Activated CD4-positive, CD25-positive, alpha-beta regulatory T cell (primary cell): ENCODE measurements around the gene MFNG.
A peak's percentile ranks its signal among the peaks of the same experiment; 100 is the strongest.

Source experiments
- DNase-seq, 4 experiments: peaks; one replicate each; lab custom pipeline; 2025; lab: John Stamatoyannopoulos, UW

Gene MFNG

GRCh38 chr22:37511395-37512104, 25.4 kb upstream of the MFNG start:
- DNase-seq, result no peak

GRCh38 chr22:37510091-37510490, 23.9 kb upstream of the MFNG start:
- DNase-seq, result no peak

- no peak for DNase-seq
Measured at GRCh38 chr22:37509059-37509860, 23.1 kb upstream of the MFNG start.

GRCh38 chr22:37508431-37508992, 22.3 kb upstream of the MFNG start:
- DNase-seq, result no peak

- no peak for DNase-seq
Measured at GRCh38 chr22:37507731-37508130, 21.5 kb upstream of the MFNG start.

- DNase-seq, result no peak
Measured at GRCh38 chr22:37505989-37506388, 19.8 kb upstream of the MFNG start.

GRCh38 chr22:37505565-37505964, 19.4 kb upstream of the MFNG start:
- no peak for DNase-seq

- no peak for DNase-seq
Measured at GRCh38 chr22:37504964-37505363, 18.8 kb upstream of the MFNG start.

GRCh38 chr22:37503850-37504249, 17.7 kb upstream of the MFNG start:
- no peak for DNase-seq

- DNase-seq, result no peak
Measured at GRCh38 chr22:37503183-37503683, 17.0 kb upstream of the MFNG start.

GRCh38 chr22:37502342-37503182, 16.4 kb upstream of the MFNG start:
- no peak for DNase-seq

- DNase-seq, result no peak
Measured at GRCh38 chr22:37501610-37502341, 15.6 kb upstream of the MFNG start.

- DNase-seq, result no peak
Measured at GRCh38 chr22:37500745-37501609, 14.8 kb upstream of the MFNG start.

- no peak for DNase-seq
Measured at GRCh38 chr22:37499789-37500540, 13.8 kb upstream of the MFNG start.

- no peak for DNase-seq
Measured at GRCh38 chr22:37499027-37499707, 13.0 kb upstream of the MFNG start.

- peak; percentile 38 to 55 (median 42) for DNase-seq
Measured at GRCh38 chr22:37498289-37498909, 12.2 kb upstream of the MFNG start.

- no peak for DNase-seq
Measured at GRCh38 chr22:37497062-37497599, 10.9 kb upstream of the MFNG start.

- DNase-seq, result no peak
Measured at GRCh38 chr22:37496651-37497050, 10.5 kb upstream of the MFNG start.
